Endothelial cell of umbilical vein (primary cell): ENCODE measurements around the gene PIGQ.

Experiments
- CTCF ChIP-seq, 2 donors: IDR thresholded peaks; 1 replicate in 1 of 2; 2 replicates in 1 of 2; pipeline ENCODE4 v1.5.1; 2011; ENCODE audit warnings: low read length in 2 of 2, mild to moderate bottlenecking in 2 of 2, moderate library complexity in 2 of 2, control low read depth in 1 of 2, inconsistent platforms in 1 of 2, low read depth in 1 of 2; ENCODE audit not compliant: insufficient read depth in 1 of 2; ENCODE audit errors: extremely low read depth in 1 of 2
- EZH2 ChIP-seq: IDR thresholded peaks from 2 replicates; pipeline ENCODE4 v1.6.1; 2012; ENCODE audit warnings: borderline replicate concordance, low read depth, mild to moderate bottlenecking, moderate library complexity, low read length, inconsistent platforms; ENCODE audit not compliant: severe bottlenecking
- FOS ChIP-seq: IDR thresholded peaks from 2 replicates; pipeline ENCODE4 v1.6.1; 2011; ENCODE audit warnings: mild to moderate bottlenecking, low read length, moderate library complexity, borderline replicate concordance; ENCODE audit not compliant: insufficient read depth
- GATA2 ChIP-seq: IDR thresholded peaks from 2 replicates; pipeline ENCODE4 v1.7.0; 2011; ENCODE audit warnings: low read depth, mild to moderate bottlenecking, moderate library complexity, mixed read lengths, low read length; ENCODE audit not compliant: insufficient read length, insufficient read depth
- JUN ChIP-seq: IDR thresholded peaks from 2 replicates; pipeline ENCODE4 v1.6.1; 2011; ENCODE audit warnings: borderline replicate concordance, low read depth; ENCODE audit not compliant: insufficient read length, insufficient read depth
- MAX ChIP-seq: IDR thresholded peaks from 2 replicates; pipeline ENCODE4 v1.6.1; 2011; ENCODE audit not compliant: insufficient read depth, insufficient read length
- POLR2A ChIP-seq: IDR thresholded peaks from 2 replicates; pipeline ENCODE4 v1.6.1; 2012; ENCODE audit warnings: low read depth, mild to moderate bottlenecking, control low read depth, low read length
- POLR2AphosphoS5 ChIP-seq: IDR thresholded peaks from 2 replicates; pipeline ENCODE4 v1.6.1; 2012; ENCODE audit warnings: low read depth, mild to moderate bottlenecking, control low read depth, low read length, moderate library complexity; ENCODE audit not compliant: insufficient read depth

- TF ChIP-seq CTCF (IDR thresholded peaks at IDR 0.05; ENCODE audit: extremely low read depth in 1 of 2, insufficient read depth in 1 of 2, low read depth in 1 of 2, low read length in 2 of 2), result no peak
- TF ChIP-seq POLR2A, result no peak
- no peak for TF ChIP-seq EZH2
- no peak for TF ChIP-seq POLR2AphosphoS5
- TF ChIP-seq MAX, result no peak
- no peak for TF ChIP-seq FOS
- TF ChIP-seq JUN, result no peak
- TF ChIP-seq GATA2, result no peak
Observed at GRCh38 chr16:568401-569258, 1.1 kb upstream of the PIGQ start.
